Measurements from ENCODE around the gene AIP. TPM values are rescaled to one million over a fixed set of nuclear protein-coding genes. Genes with fewer than 3 reads are reported as not detected.

AIP gene
- polyA plus RNA-seq, result 33.2 and 34.2 TPM in 2 replicates

DNA sequence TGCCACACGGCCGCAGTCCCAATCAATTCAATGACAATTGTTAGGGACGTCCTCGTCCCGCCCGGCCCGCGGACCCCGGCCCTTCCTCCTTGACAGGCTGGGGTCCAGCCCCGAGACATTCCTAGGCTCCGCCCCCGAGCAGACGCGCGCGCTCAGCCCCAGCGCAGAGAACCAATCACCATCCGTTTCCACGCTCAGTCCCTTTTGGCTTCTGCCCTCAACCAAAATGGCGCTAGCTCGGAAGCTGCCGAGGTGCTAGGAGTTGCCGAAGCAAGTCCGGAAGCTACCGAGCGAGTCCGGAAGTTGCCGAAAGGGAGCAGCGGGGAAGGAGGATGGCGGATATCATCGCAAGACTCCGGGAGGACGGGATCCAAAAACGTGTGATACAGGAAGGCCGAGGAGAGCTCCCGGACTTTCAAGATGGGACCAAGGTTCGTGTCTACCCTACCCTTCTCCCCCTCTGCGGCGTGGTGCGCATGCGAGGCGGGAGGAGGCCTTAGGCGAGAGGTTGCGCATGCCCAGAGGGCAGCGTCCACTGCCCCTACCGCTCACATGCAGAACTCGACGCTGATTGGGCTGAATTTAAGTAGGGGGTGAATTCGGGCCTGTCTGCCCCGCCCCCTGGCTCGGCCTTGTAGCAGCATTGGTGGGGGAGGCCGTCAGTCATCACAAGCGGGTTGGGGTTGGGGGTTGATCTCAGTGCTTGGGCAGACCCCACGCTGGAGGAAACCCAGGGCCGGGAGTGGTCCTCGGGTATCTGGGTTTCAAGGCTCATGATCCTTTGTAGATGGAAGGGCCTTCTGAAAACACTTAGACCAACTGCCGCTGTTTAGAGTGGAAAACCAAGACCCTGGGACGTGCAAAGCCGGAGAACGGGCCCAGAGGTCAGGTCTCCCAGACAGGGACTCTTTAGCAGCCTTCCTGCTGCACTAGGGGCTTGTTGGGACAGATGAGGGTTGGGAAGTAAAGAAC, at the start of gene AIP:
AIP (plus strand) TSS at position 200 of the 972 bp plus-strand sequence; CDS start at position 333, 133 bp downstream.

DNA sequence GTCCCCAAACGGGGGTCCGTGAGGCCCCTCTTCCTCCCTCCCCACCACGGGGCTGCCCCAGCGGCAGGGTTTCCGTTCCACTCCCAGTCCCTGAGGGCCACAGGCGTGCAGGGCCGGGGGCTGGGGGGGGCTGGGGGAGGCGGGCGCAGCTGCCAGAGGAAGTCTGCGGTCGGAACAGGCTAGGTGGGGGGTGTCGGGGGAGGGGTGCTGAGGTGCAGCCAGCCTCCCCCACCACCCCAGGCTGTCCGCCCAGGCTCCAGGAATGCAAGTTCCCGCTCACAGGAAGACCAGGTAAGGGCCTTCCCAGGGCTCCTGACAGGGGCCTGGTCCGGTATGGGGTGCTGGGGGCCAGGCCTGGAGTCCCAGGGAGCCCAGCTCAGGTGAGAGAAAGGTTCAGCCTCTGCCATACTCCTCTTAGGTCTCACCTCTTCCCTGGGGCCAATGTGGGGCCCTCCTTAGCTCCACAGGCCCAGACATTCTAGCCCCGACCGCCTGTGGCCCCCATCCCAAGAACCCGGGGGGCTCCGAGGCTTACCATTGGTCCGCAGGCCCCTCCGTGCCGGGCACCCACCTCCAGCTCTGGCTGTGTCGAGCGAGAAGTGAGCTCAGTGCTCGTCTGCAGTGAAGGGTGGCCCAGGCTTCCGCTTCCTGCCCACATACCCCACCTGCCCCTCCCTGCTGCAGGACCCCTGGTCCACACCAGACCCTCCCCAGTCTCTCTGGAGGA, 45.6 kb upstream of the AIP start, which contains the start of gene PTPRCAP:
PTPRCAP (minus strand) TSS at position 601 of the 727 bp plus-strand sequence; CDS start at position 538, 63 bp downstream.

GRCh38 chr11:67452141-67452952, 30.5 kb upstream of the AIP start, which contains the start of gene GPR152:
TSS of gene GPR152 (minus strand) at chr11:67452729. CDS start at chr11:67452724, 5 bp downstream.

GRCh38 chr11:67455054-67455453, 27.8 kb upstream of the AIP start, which contains the start of gene CABP4:
TSS of gene CABP4 (plus strand) at chr11:67455354. CDS start at chr11:67455424, 70 bp downstream.

DNA sequence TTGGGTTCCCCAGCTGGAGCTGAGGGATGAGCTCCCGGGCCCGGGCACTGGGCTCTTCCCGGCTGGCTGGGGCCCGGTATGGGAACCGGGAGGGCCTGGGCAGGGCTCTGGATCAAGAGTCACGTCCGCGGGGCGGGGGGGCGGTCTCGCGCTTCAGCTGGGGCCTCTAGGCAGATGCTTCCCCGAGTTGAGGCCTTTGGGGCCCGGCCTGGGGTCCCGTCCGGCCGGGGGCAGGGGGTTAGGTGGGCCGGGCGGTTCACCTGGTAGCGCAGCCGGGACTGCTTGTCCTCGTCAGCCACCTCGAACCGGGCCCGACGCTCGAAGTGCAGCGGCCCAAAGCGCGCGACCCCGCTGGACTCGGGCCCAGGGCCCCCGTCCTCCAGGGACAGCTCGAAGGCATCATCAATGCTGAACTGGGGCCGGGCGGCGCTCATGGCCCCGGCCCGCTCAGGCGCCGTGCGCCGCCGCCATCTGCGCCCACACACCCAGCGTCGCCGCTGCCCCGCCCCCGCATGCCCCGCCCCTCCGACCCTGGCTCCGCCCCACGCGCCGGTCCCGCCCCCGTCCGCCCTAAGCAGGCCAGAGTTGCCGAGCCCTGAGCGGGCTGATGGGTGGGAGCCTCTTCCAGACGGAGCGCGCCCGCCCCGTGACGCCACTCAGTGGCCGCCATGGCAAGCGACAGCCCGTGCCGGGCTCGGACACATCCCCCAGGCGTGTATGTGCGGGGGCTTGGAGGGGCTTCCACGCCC, 13.9 kb upstream of the AIP start, which contains the start of gene TMEM134:
TMEM134 (minus strand) TSS at position 493 of the 749 bp plus-strand sequence; CDS start at position 434, 59 bp downstream.

DNA sequence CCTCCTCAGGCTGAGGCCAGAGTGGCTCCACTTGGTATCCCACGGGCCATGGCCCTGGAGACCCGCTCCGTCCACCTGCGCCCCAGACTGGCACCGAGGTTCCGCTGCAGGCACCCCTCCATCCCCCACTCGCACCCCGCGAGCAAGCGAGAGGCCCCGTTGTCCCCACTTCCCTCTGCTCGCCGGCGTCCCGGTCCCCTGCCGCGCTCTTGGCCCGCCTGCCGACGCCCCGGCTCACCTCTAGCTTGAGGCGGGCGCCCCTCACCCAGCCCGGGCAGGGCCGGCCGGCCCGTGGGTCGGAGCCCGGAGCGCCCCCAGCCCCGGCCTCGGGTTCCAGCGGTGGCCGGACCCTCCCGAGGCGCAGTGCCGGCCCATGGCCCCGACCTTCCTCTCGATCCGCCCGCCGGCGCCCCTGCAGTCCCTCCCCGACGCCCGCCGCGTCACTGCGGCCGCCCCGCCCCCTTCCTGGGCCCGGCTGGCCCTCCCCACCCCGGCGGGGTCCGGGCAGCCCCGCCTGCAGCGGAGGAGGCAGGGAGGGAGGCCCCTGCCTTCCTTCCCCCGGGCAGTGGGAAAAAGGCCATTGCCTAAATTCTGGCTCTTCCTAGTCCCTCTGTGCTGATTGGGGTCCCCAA, 22.2 kb downstream of the AIP start, which contains the start of gene PITPNM1:
PITPNM1 (minus strand) TSS at position 414 of the 632 bp plus-strand sequence. CDS start 1,183 bp downstream, outside the sequence.

DNA sequence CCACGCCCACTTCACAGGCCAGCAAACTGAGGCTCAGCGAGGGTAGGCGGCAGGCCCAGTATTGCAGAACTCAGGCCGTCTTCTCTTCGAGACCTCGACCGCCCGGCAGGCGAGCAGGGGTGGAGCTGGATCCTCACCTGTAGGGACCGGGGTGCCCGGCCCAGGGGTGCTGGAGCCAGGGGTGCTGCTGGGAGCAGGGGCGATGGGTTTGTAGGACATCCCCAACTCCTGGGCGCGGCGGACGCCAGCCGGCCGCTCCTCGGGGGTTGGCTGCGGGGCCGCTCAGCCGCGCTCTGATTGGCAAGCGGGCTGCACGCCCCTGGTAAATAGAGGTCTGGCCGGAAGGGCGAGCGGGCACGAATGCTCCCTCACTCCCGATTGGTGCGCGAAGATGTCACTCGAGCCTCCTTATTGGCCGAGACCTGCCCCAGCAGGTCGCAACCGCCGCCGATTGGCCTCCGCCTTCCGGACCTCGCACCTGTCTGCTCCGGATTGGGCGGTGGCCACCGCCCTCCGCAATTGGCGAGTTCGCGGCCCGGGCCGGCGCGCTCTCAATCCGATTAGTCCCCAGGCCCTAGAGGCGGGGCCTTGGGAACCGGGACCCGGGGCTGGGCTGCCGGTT, 25.1 kb downstream of the AIP start, which contains the start of gene CDK2AP2:
CDK2AP2 (minus strand) TSS at position 299 of the 622 bp plus-strand sequence; CDS start at position 219, 80 bp downstream.

GRCh38 chr11:67522844-67523555, 40.2 kb downstream of the AIP start, which contains the start of gene CABP2:
TSS of gene CABP2 (minus strand) at chr11:67523446. CDS start at chr11:67523326, 120 bp downstream.

Other genes with a start within 250 kb of the AIP start
- gene GRK2, start 216.6 kb upstream of the AIP start, polyA plus RNA-seq, result 1.1 and 1.2 TPM in 2 replicates
- gene ANKRD13D, start 193.7 kb upstream of the AIP start, polyA plus RNA-seq, result 0.63 and 4.3 TPM in 2 replicates
- 3.2 TPM in 1 of 2 replicates, not detected in the other for gene SSH3, start 179.5 kb upstream of the AIP start, polyA plus RNA-seq
- 4.0 TPM in 1 of 2 replicates, not detected in the other for gene POLD4, start 129.5 kb upstream of the AIP start, polyA plus RNA-seq
- not detected in 2 replicates for gene CLCF1, start 109.4 kb upstream of the AIP start, polyA plus RNA-seq
- gene RAD9A, start 91.0 kb upstream of the AIP start, polyA plus RNA-seq, result 0.35 and 2.5 TPM in 2 replicates
- gene PPP1CA, start 81.2 kb upstream of the AIP start, polyA plus RNA-seq, result 14.0 and 30.5 TPM in 2 replicates
- not detected in 2 replicates for gene TBC1D10C, start 78.9 kb upstream of the AIP start, polyA plus RNA-seq
- 0.39 and 0.41 TPM in 2 replicates for gene CARNS1, start 67.3 kb upstream of the AIP start, polyA plus RNA-seq
- 0.66 TPM in 1 of 2 replicates, not detected in the other for gene RPS6KB2, start 54.5 kb upstream of the AIP start, polyA plus RNA-seq
- 1.0 TPM in 1 of 2 replicates, not detected in the other for gene PTPRCAP, start 45.3 kb upstream of the AIP start, polyA plus RNA-seq
- 1.5 and 4.7 TPM in 2 replicates for gene CORO1B, start 39.5 kb upstream of the AIP start, polyA plus RNA-seq
- gene GPR152, start 30.3 kb upstream of the AIP start, polyA plus RNA-seq, result not detected in 2 replicates
- gene CABP4, start 27.7 kb upstream of the AIP start, polyA plus RNA-seq, result 0.08 and 0.52 TPM in 2 replicates
- 37.1 and 46.2 TPM in 2 replicates for gene TMEM134, start 13.8 kb upstream of the AIP start, polyA plus RNA-seq
- 0.10 and 0.95 TPM in 2 replicates for gene PITPNM1, start 22.3 kb downstream of the AIP start, polyA plus RNA-seq
- gene CDK2AP2, start 25.1 kb downstream of the AIP start, polyA plus RNA-seq, result 30.5 and 34.5 TPM in 2 replicates
- not detected in 2 replicates for gene CABP2, start 40.4 kb downstream of the AIP start, polyA plus RNA-seq
- gene GSTP1, start 100.8 kb downstream of the AIP start, polyA plus RNA-seq, result 101 and 134 TPM in 2 replicates
- gene NDUFV1, start 123.9 kb downstream of the AIP start, polyA plus RNA-seq, result 104 and 130 TPM in 2 replicates
- 0.46 and 0.71 TPM in 2 replicates for gene NUDT8, start 146.9 kb downstream of the AIP start, polyA plus RNA-seq
- not detected in 2 replicates for gene TBX10, start 156.7 kb downstream of the AIP start, polyA plus RNA-seq
- not detected in 2 replicates for gene ACY3, start 167.7 kb downstream of the AIP start, polyA plus RNA-seq
- not detected in 2 replicates for gene ALDH3B2, start 191.6 kb downstream of the AIP start, polyA plus RNA-seq

All from Purkinje cell (primary cell).